ENCODE results near the gene SLC26A11. TPM values are rescaled to one million over a fixed set of nuclear protein-coding genes. Genes with fewer than 3 reads are reported as not detected.

Gene SLC26A11
- polyA plus RNA-seq, 1 donor (not counting 4 experiments of a cell fraction or from before 2014, with no cell fraction given), result 2.2 TPM

DNA sequence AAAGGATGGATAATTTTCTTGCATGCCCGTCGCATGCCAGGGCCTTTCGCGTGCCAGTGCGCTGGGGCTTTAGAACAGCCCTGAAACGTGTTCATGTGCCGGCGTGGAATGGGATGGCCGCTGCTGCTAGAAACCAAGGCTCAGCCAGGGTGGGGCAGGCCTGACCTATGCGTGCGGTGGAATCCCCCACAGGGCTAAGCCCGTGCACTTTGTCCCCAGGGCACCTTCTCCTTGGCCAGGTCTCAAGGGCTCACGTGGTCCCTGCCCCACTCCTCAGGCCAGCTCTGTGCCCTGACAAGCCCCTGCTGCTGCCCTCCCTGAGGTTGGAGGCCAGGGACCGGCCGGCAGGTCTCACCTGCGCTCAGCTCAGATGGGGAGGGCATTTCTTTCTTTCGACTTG lies 27.3 kb downstream of the SLC26A11 start:
- Histone ChIP-seq H4K20me1 (ENCODE audit: control insufficient read depth, extremely low read depth, insufficient read depth, low read length) (no peaks in the 10 kb centered on the region), H3K9ac (ENCODE audit: control insufficient read depth, extremely low read depth, insufficient read depth, low read length) (no peak overlapping the region), H3K27me3 (ENCODE audit: control insufficient read depth, extremely low read depth, insufficient read depth, low read length) (no peaks in the 10 kb centered on the region), H3K9me3 (ENCODE audit: control insufficient read depth, low read depth, low read length) (no peaks in the 10 kb centered on the region), H3K4me1 (ENCODE audit: control insufficient read depth, extremely low read depth, insufficient read depth, low read length) (no peaks in the 10 kb centered on the region), H3K9me1 (ENCODE audit: control insufficient read depth, extremely low read depth, insufficient read depth, low read length) (no peaks in the 10 kb centered on the region), H3K4me3 (ENCODE audit: control insufficient read depth in 2 of 3, extremely low read depth in 1 of 3, insufficient read depth in 2 of 3, low read depth in 1 of 3, low read length in 3 of 3) (no peak overlapping the region), H3K36me3 (ENCODE audit: control insufficient read depth in 2 of 2, extremely low read depth in 1 of 2, insufficient read depth in 2 of 2, low read length in 2 of 2) (no peaks in the 10 kb centered on the region), H3K79me2 (ENCODE audit: control insufficient read depth, insufficient read depth, low read length) (no peaks in the 10 kb centered on the region), H3K27ac (ENCODE audit: control insufficient read depth, insufficient read depth, low read length) (no peak overlapping the region), H3K4me2 (ENCODE audit: control insufficient read depth, extremely low read depth, insufficient read depth, low read depth, low read length) (no peak overlapping the region), H2AFZ (ENCODE audit: control insufficient read depth, low read length) (no peak overlapping the region)
- DNase-seq (ENCODE audit: low read depth, low spot score) (no peak), FAIRE-seq (no peak)
- dilution Hi-C loops (cut with MboI; ENCODE audit: extremely low pct_ligation_motif_present, low sequenced_read_pairs), result no loop called here
- TF ChIP-seq EZH2 (IDR thresholded peaks at IDR 0.05; ENCODE audit: low read length), result no peak
- TF ChIP-seq, protein P1, sequence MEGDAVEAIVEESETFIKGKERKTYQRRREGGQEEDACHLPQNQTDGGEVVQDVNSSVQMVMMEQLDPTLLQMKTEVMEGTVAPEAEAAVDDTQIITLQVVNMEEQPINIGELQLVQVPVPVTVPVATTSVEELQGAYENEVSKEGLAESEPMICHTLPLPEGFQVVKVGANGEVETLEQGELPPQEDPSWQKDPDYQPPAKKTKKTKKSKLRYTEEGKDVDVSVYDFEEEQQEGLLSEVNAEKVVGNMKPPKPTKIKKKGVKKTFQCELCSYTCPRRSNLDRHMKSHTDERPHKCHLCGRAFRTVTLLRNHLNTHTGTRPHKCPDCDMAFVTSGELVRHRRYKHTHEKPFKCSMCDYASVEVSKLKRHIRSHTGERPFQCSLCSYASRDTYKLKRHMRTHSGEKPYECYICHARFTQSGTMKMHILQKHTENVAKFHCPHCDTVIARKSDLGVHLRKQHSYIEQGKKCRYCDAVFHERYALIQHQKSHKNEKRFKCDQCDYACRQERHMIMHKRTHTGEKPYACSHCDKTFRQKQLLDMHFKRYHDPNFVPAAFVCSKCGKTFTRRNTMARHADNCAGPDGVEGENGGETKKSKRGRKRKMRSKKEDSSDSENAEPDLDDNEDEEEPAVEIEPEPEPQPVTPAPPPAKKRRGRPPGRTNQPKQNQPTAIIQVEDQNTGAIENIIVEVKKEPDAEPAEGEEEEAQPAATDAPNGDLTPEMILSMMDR (optimal IDR thresholded peaks at IDR 0.05 in 1 of 3, IDR thresholded peaks at IDR 0.05 in 1 of 3, conservative IDR thresholded peaks at IDR 0.05 in 1 of 3; ENCODE audit: extremely low read depth in 1 of 3, insufficient read depth in 2 of 3, low read length in 3 of 3), result no peak

DNA sequence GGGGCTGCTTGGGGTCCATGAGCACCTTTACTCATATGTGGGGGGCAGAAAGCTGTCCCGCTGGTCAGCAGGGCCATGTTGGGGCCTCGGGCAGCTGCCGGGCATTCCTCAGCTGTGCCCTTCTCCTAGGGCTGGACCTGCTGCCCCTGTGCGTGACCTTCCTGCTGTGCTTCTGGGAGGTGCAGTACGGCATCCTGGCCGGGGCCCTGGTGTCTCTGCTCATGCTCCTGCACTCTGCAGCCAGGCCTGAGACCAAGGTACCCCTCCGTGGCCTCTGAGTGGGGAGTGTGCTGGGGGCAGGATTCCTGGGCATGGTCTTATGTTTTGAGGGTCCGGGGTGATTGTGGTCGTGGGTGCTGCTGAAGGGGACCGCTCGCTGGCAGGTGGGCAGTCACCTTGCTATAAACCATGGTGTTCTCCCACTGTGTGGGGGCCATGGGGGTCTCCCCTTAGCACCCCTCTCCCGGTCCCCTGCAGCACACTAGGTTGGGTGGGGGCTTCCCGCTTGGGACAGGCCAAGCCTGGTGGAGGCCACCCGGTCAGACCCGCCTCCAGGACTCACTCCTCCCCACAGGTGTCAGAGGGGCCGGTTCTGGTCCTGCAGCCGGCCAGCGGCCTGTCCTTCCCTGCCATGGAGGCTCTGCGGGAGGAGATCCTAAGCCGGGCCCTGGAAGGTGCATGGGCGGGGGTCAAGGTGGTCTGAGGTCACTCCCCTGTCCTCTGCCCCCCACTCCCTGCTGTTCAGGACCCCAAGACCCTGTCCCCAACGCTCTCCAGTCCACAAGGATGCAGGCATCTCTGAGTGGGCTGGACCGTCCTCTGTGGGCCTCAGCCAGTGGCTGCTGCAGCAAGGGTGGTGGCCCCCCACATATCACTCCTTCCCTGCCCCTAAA lies 28.0 kb downstream of the SLC26A11 start:
- Histone ChIP-seq H3K9me1 (ENCODE audit: control insufficient read depth, extremely low read depth, insufficient read depth, low read length) (no peaks in the 10 kb centered on the region), H3K79me2 (ENCODE audit: control insufficient read depth, insufficient read depth, low read length) (no peaks in the 10 kb centered on the region), H3K9ac (ENCODE audit: control insufficient read depth, extremely low read depth, insufficient read depth, low read length) (no peak overlapping the region), H3K4me3 (ENCODE audit: control insufficient read depth in 2 of 3, extremely low read depth in 1 of 3, insufficient read depth in 2 of 3, low read depth in 1 of 3, low read length in 3 of 3) (no peak overlapping the region), H3K4me1 (ENCODE audit: control insufficient read depth, extremely low read depth, insufficient read depth, low read length) (peaks cover 3% of the 10 kb centered on the region), H2AFZ (ENCODE audit: control insufficient read depth, low read length) (no peak overlapping the region), H4K20me1 (ENCODE audit: control insufficient read depth, extremely low read depth, insufficient read depth, low read length) (no peaks in the 10 kb centered on the region), H3K27me3 (ENCODE audit: control insufficient read depth, extremely low read depth, insufficient read depth, low read length) (no peaks in the 10 kb centered on the region), H3K27ac (ENCODE audit: control insufficient read depth, insufficient read depth, low read length) (no peak overlapping the region), H3K36me3 (ENCODE audit: control insufficient read depth in 2 of 2, extremely low read depth in 1 of 2, insufficient read depth in 2 of 2, low read length in 2 of 2) (no peaks in the 10 kb centered on the region), H3K9me3 (ENCODE audit: control insufficient read depth, low read depth, low read length) (no peaks in the 10 kb centered on the region), H3K4me2 (ENCODE audit: control insufficient read depth, extremely low read depth, insufficient read depth, low read depth, low read length) (no peak overlapping the region)
- DNase-seq (ENCODE audit: low read depth, low spot score) (no peak), FAIRE-seq (no peak)
- dilution Hi-C loops (cut with MboI; ENCODE audit: extremely low pct_ligation_motif_present, low sequenced_read_pairs), result no loop called here
- TF ChIP-seq, protein P1 (optimal IDR thresholded peaks at IDR 0.05 in 1 of 3, IDR thresholded peaks at IDR 0.05 in 1 of 3, conservative IDR thresholded peaks at IDR 0.05 in 1 of 3; ENCODE audit: extremely low read depth in 1 of 3, insufficient read depth in 2 of 3, low read length in 3 of 3), result no peak
